ENCODE results near the gene FAM131B. TPM values are rescaled to one million over a fixed set of nuclear protein-coding genes. Genes with fewer than 3 reads are reported as not detected.

Gene FAM131B
- total and polyA plus RNA-seq, 2 of the 8 experiments (the other 6 are each of a cell fraction or from before 2014, with no cell fraction given), result 23.1 to 38.2 TPM

DNA sequence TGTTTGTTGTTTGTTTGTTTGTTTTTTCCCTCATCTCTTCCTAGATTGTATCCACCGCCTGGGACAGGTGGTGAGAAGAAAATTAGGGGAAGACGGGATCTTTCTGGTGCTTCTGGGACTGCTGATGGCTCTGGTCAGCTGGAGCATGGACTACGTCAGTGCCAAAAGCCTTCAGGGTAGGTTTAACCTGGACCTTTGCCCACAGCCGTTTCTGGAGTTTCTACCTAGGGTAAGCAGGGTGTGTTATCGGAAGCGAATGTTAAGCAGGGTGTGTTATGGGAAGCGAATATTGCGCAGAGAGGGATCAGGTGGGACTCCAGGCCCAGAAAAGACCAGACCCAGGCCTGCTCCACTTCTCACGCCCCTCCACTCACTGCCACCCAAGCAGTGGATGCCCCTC is 41.9 kb downstream of the FAM131B start:
- H2AK5ac ChIP-seq (ENCODE audit: low read depth, low read length), result no peak overlapping the region
- no peaks in the 10 kb centered on the region for H3K36me3 ChIP-seq (ENCODE audit: control insufficient read depth in 2 of 4, insufficient read depth in 4 of 4, low read length in 3 of 4)
- H3K79me1 ChIP-seq (ENCODE audit: low read depth, low read length), result no peaks in the 10 kb centered on the region
- peaks cover 0 to 5% (median under 1%) of the 10 kb centered on the region in 4 experiments; a peak in 2 of 7 replicates for H3K4me1 ChIP-seq (replicated peaks in 1 of 4; ENCODE audit: control insufficient read depth in 3 of 4, insufficient read depth in 4 of 4, low read length in 3 of 4)
- CTCF ChIA-PET (ENCODE audit: partially characterized antibody), result interaction anchor here (1.0 to 2.5 kb wide), 4 partner anchors 8 to 56 kb away, joined by 3 to 11 read pairs (median 3); no protein-coding TSS in a partner anchor
- no peak overlapping the region for H2BK120ac ChIP-seq (replicated peaks; ENCODE audit: low read depth, low read length)
- no peaks in the 10 kb centered on the region for H3K23me2 ChIP-seq (ENCODE audit: low read depth, low read length)
- no peaks in the 10 kb centered on the region for H4K20me1 ChIP-seq (replicated peaks in 1 of 2; ENCODE audit: control insufficient read depth in 1 of 2, insufficient read depth in 2 of 2, low read length in 2 of 2)
- H2AFZ ChIP-seq (ENCODE audit: low read length), result no peak overlapping the region
- 82% methylated on average over 8 of the region's 9 CpGs; no CpG with 5 or more reads in 1 of the 2 experiments for WGBS, 2 experiments (ENCODE audit: extremely low coverage in 1 of 2, insufficient coverage in 1 of 2, insufficient read length in 1 of 2, insufficient replicate concordance in 2 of 2, low coverage in 1 of 2, low lambda C conversion rate in 2 of 2, missing lambda C conversion rate in 1 of 2)
- H3K9ac ChIP-seq (replicated peaks in 1 of 4; ENCODE audit: extremely low read depth in 1 of 4, low read depth in 3 of 4, low read length in 3 of 4), result no peak overlapping the region
- no peak overlapping the region for H3K4me3 ChIP-seq (ENCODE audit: extremely low read depth in 1 of 4, insufficient read depth in 2 of 4, low read depth in 3 of 4, low read length in 4 of 4)
- H3K4ac ChIP-seq (replicated peaks; ENCODE audit: insufficient read length, low read depth, low read length), result no peak overlapping the region
- H4K91ac ChIP-seq (replicated peaks; ENCODE audit: insufficient read length, low read length), result no peak overlapping the region
- no peak overlapping the region; the same call in 1 of the 2 replicates for H4K8ac ChIP-seq (ENCODE audit: extremely low read depth, insufficient read depth, low read length)
- H2BK12ac ChIP-seq (ENCODE audit: low read depth, low read length), result 0 out of 2 replicates have a peak overlapping the region, but pooled peaks have one; percentile 10
- no peaks in the 10 kb centered on the region for H3K27me3 ChIP-seq (replicated peaks in 1 of 4; ENCODE audit: control insufficient read depth in 3 of 4, extremely low read depth in 1 of 4, insufficient read depth in 3 of 4, low read length in 3 of 4)
- no peaks in the 10 kb centered on the region for H3K79me2 ChIP-seq (ENCODE audit: control insufficient read depth in 1 of 2, insufficient read depth in 2 of 2, low read length in 2 of 2)
- POLR2A ChIA-PET (ENCODE audit: partially characterized antibody), result interaction anchor here (1.7 to 2.3 kb wide), 2 partner anchors 11 to 18 kb away, joined by 3 to 7 read pairs; no protein-coding TSS in a partner anchor
- no peak for FAIRE-seq
- H3K4me2 ChIP-seq (ENCODE audit: insufficient read depth in 1 of 2, low read depth in 2 of 2, low read length in 2 of 2), result no peak overlapping the region
- no peak for DNase-seq (ENCODE audit: low read depth in 1 of 2, low spot score in 2 of 2)
- no peak overlapping the region for H2BK5ac ChIP-seq (ENCODE audit: low read depth, low read length)
- no peak overlapping the region for H4K5ac ChIP-seq (ENCODE audit: insufficient read length, low read depth, low read length)
- H2BK20ac ChIP-seq (ENCODE audit: low read length), result no peak overlapping the region
- no peak overlapping the region for H3K18ac ChIP-seq (ENCODE audit: extremely low read depth, low read length)
- no peaks in the 10 kb centered on the region for H3K9me3 ChIP-seq (ENCODE audit: insufficient read depth in 2 of 2, low read depth in 1 of 2, low read length in 1 of 2)
- no peak overlapping the region for H3K27ac ChIP-seq (ENCODE audit: low read depth, low read length)
- no peak overlapping the region for H3K14ac ChIP-seq (ENCODE audit: insufficient read length)
- H3K56ac ChIP-seq (replicated peaks; ENCODE audit: insufficient read length, low read depth, low read length), result no peak overlapping the region
- H2BK15ac ChIP-seq (ENCODE audit: low read length), result no peak overlapping the region
- no peak overlapping the region for H3K23ac ChIP-seq (ENCODE audit: insufficient read length)
- TF ChIP-seq SIRT6 (IDR thresholded peaks at IDR 0.05; ENCODE audit: low read length), result no peak
- TF ChIP-seq YY1 (IDR thresholded peaks at IDR 0.05; ENCODE audit: low read depth, low read length), result no peak
- TF ChIP-seq RNF2 (IDR thresholded peaks at IDR 0.05; ENCODE audit: borderline replicate concordance, low read depth, low read length, missing control alignments, poor library complexity, severe bottlenecking), result no peak
- TF ChIP-seq NRF1 (IDR thresholded peaks at IDR 0.05; ENCODE audit: low read depth, low read length), result no peak
- TF ChIP-seq GABPA (IDR thresholded peaks at IDR 0.05; ENCODE audit: borderline replicate concordance, insufficient read depth, low read length), result no peak
- TF ChIP-seq EGR1 (IDR thresholded peaks at IDR 0.05; ENCODE audit: borderline replicate concordance, low read depth, low read length), result no peak
- TF ChIP-seq POU5F1 (IDR thresholded peaks at IDR 0.05; ENCODE audit: low read depth, low read length), result no peak
- TF ChIP-seq, protein P1, sequence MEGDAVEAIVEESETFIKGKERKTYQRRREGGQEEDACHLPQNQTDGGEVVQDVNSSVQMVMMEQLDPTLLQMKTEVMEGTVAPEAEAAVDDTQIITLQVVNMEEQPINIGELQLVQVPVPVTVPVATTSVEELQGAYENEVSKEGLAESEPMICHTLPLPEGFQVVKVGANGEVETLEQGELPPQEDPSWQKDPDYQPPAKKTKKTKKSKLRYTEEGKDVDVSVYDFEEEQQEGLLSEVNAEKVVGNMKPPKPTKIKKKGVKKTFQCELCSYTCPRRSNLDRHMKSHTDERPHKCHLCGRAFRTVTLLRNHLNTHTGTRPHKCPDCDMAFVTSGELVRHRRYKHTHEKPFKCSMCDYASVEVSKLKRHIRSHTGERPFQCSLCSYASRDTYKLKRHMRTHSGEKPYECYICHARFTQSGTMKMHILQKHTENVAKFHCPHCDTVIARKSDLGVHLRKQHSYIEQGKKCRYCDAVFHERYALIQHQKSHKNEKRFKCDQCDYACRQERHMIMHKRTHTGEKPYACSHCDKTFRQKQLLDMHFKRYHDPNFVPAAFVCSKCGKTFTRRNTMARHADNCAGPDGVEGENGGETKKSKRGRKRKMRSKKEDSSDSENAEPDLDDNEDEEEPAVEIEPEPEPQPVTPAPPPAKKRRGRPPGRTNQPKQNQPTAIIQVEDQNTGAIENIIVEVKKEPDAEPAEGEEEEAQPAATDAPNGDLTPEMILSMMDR (IDR thresholded peaks at IDR 0.05; ENCODE audit: control extremely low read depth in 1 of 3, insufficient read depth in 1 of 3, low read depth in 1 of 3, low read length in 3 of 3), result no peak
- TF ChIP-seq GTF2F1 (IDR thresholded peaks at IDR 0.05; ENCODE audit: borderline replicate concordance, low read depth, low read length), result no peak
- no peak for TF ChIP-seq POLR2A (IDR thresholded peaks at IDR 0.05; ENCODE audit: control extremely low read depth in 1 of 2, low read depth in 2 of 2, low read length in 2 of 2)
